Measurements from ENCODE around the gene C1QTNF1. TPM values are rescaled to one million over a fixed set of nuclear protein-coding genes. Genes with fewer than 3 reads are reported as not detected.

Gene C1QTNF1
- total and polyA plus RNA-seq, 4 experiments from 2014 or later = not detected

GRCh38 chr17:78988152-78988551 is 35.8 kb upstream of the C1QTNF1 start:
- intact Hi-C loops (cut with micrococcal nuclease) = no loop called here
- Histone ChIP-seq H3K27me3 (ENCODE audit: insufficient read depth, low read length) (no peaks in the 10 kb centered on the region), H3K36me3 (ENCODE audit: insufficient read depth, low read length) (peaks cover 5% of the 10 kb centered on the region), H3K27ac (ENCODE audit: low read depth, low read length) (no peak overlapping the region), H3K4me3 (ENCODE audit: low read length in 2 of 2) (no peak overlapping the region), H3K4me1 (ENCODE audit: insufficient read depth, low read length) (peaks cover 18% of the 10 kb centered on the region), H3K9me3 (ENCODE audit: control insufficient read depth in 1 of 2, low read length in 2 of 2) (no peaks in the 10 kb centered on the region)
- Mint-ChIP-seq H3K36me3 (peaks cover 7 to 24% of the 10 kb centered on the region in 2 donors), H3K27ac (no peak overlapping the region), H3K27me3 (no peaks in the 10 kb centered on the region), H3K4me3 (no peak overlapping the region), H3K9me3 (no peaks in the 10 kb centered on the region), H3K4me1 (peaks cover 14 to 23% (median 18%) of the 10 kb centered on the region in 4 donors)
- DNase-seq = no peak
- CTCF ChIA-PET (ENCODE audit: partially characterized antibody) = no interaction called here
- POLR2A ChIA-PET (ENCODE audit: partially characterized antibody) = interaction anchor here (0.6 kb wide), 1 partner anchor 15 kb away, joined by 3 read pairs; no protein-coding TSS in a partner anchor

GRCh38 chr17:78990349-78991016 is 33.5 kb upstream of the C1QTNF1 start:
- peaks cover 10% of the 10 kb centered on the region for H3K36me3 ChIP-seq (ENCODE audit: insufficient read depth, low read length)
- Mint-ChIP-seq H3K27ac (peak overlapping the region in 1 of 7 donors; percentile 57), H3K27me3 (no peaks in the 10 kb centered on the region), H3K4me1 (peaks cover 15 to 29% (median 22%) of the 10 kb centered on the region in 4 donors), H3K9me3 (no peaks in the 10 kb centered on the region), H3K4me3 (no peak overlapping the region), H3K36me3 (peaks cover 12 to 39% of the 10 kb centered on the region in 2 donors)
- H3K9me3 ChIP-seq (ENCODE audit: control insufficient read depth in 1 of 2, low read length in 2 of 2) = no peaks in the 10 kb centered on the region
- intact Hi-C loops (cut with micrococcal nuclease) = no loop called here
- no peak overlapping the region for H3K27ac ChIP-seq (ENCODE audit: low read depth, low read length)
- peaks cover 18% of the 10 kb centered on the region for H3K4me1 ChIP-seq (ENCODE audit: insufficient read depth, low read length)
- no peaks in the 10 kb centered on the region for H3K27me3 ChIP-seq (ENCODE audit: insufficient read depth, low read length)
- POLR2A ChIA-PET (ENCODE audit: partially characterized antibody) = no interaction called here
- no peak for DNase-seq
- H3K4me3 ChIP-seq (ENCODE audit: low read length in 2 of 2) = no peak overlapping the region
- CTCF ChIA-PET (ENCODE audit: partially characterized antibody) = interaction anchor here (1.4 kb wide), 1 partner anchor 19 kb away, joined by 4 read pairs; no protein-coding TSS in a partner anchor

- Histone ChIP-seq H3K9me3 (ENCODE audit: control insufficient read depth in 1 of 2, low read length in 2 of 2) (no peaks in the 10 kb centered on the region), H3K36me3 (ENCODE audit: insufficient read depth, low read length) (peaks cover 16% of the 10 kb centered on the region), H3K27ac (ENCODE audit: low read depth, low read length) (no peak overlapping the region), H3K4me3 (ENCODE audit: low read length in 2 of 2) (no peak overlapping the region), H3K4me1 (ENCODE audit: insufficient read depth, low read length) (peaks cover 11% of the 10 kb centered on the region), H3K27me3 (ENCODE audit: insufficient read depth, low read length) (no peaks in the 10 kb centered on the region)
- intact Hi-C loops (cut with micrococcal nuclease) = no loop called here
- H3K27me3 Mint-ChIP-seq = no peaks in the 10 kb centered on the region
- CTCF ChIA-PET (ENCODE audit: partially characterized antibody) = interaction anchor here (1.4 kb wide), 1 partner anchor 19 kb away, joined by 4 read pairs; no protein-coding TSS in a partner anchor
- H3K4me1 Mint-ChIP-seq = peaks cover 11 to 24% (median 17%) of the 10 kb centered on the region in 4 donors
- no peak overlapping the region for H3K4me3 Mint-ChIP-seq
- peak overlapping the region in 1 of 7 donors; percentile 87 for H3K27ac Mint-ChIP-seq
- peaks cover 17 to 43% of the 10 kb centered on the region in 2 donors for H3K36me3 Mint-ChIP-seq
- DNase-seq = no peak
- POLR2A ChIA-PET (ENCODE audit: partially characterized antibody) = no interaction called here
- no peaks in the 10 kb centered on the region for H3K9me3 Mint-ChIP-seq
Measured at GRCh38 chr17:78991017-78991738, 32.8 kb upstream of the C1QTNF1 start.

GRCh38 chr17:78991906-78992532 is 31.9 kb upstream of the C1QTNF1 start:
- Histone ChIP-seq H3K27ac (ENCODE audit: low read depth, low read length) (no peak overlapping the region), H3K4me3 (ENCODE audit: low read length in 2 of 2) (no peak overlapping the region), H3K9me3 (ENCODE audit: control insufficient read depth in 1 of 2, low read length in 2 of 2) (no peaks in the 10 kb centered on the region), H3K36me3 (ENCODE audit: insufficient read depth, low read length) (peaks cover 24% of the 10 kb centered on the region), H3K4me1 (ENCODE audit: insufficient read depth, low read length) (peaks cover 3% of the 10 kb centered on the region), H3K27me3 (ENCODE audit: insufficient read depth, low read length) (no peaks in the 10 kb centered on the region)
- CTCF ChIA-PET (ENCODE audit: partially characterized antibody) = interaction anchor here (1.4 kb wide), 1 partner anchor 20 kb away, joined by 4 read pairs; no protein-coding TSS in a partner anchor
- intact Hi-C loops (cut with micrococcal nuclease) = no loop called here
- peaks cover 4 to 15% (median 9%) of the 10 kb centered on the region in 4 donors for H3K4me1 Mint-ChIP-seq
- POLR2A ChIA-PET (ENCODE audit: partially characterized antibody) = no interaction called here
- H3K9me3 Mint-ChIP-seq = no peaks in the 10 kb centered on the region
- peaks cover 17 to 50% of the 10 kb centered on the region in 2 donors for H3K36me3 Mint-ChIP-seq
- H3K27me3 Mint-ChIP-seq = no peaks in the 10 kb centered on the region
- no peak overlapping the region for H3K27ac Mint-ChIP-seq
- no peak for DNase-seq
- H3K4me3 Mint-ChIP-seq = no peak overlapping the region

GRCh38 chr17:78992542-78993212 is 31.3 kb upstream of the C1QTNF1 start:
- H3K36me3 ChIP-seq (ENCODE audit: insufficient read depth, low read length) = peaks cover 30% of the 10 kb centered on the region

GRCh38 chr17:78993241-78993956 is 30.6 kb upstream of the C1QTNF1 start:
- no peaks in the 10 kb centered on the region for H3K9me3 Mint-ChIP-seq
- Histone ChIP-seq H3K9me3 (ENCODE audit: control insufficient read depth in 1 of 2, low read length in 2 of 2) (no peaks in the 10 kb centered on the region), H3K4me3 (ENCODE audit: low read length in 2 of 2) (no peak overlapping the region), H3K4me1 (ENCODE audit: insufficient read depth, low read length) (no peaks in the 10 kb centered on the region), H3K27me3 (ENCODE audit: insufficient read depth, low read length) (no peaks in the 10 kb centered on the region), H3K27ac (ENCODE audit: low read depth, low read length) (no peak overlapping the region), H3K36me3 (ENCODE audit: insufficient read depth, low read length) (peaks cover 37% of the 10 kb centered on the region)
- H3K36me3 Mint-ChIP-seq = peaks cover 23 to 61% of the 10 kb centered on the region in 2 donors
- H3K27me3 Mint-ChIP-seq = no peaks in the 10 kb centered on the region
- H3K4me1 Mint-ChIP-seq = peaks cover 3 to 14% (median 8%) of the 10 kb centered on the region in 4 donors
- intact Hi-C loops (cut with micrococcal nuclease) = loop anchor here (1.0 kb wide), 1 partner anchor 49 kb away; no protein-coding TSS in a partner anchor
- H3K4me3 Mint-ChIP-seq = no peak overlapping the region
- ChIA-PET POLR2A (ENCODE audit: partially characterized antibody) (no interaction called here), CTCF (ENCODE audit: partially characterized antibody) (interaction anchor here (0.8 to 2.5 kb wide), 3 partner anchors 10 to 52 kb away, joined by 3 to 10 read pairs (median 4); partner anchors contain the start of gene LGALS3BP)
- peak in 4 of 5 donors; percentile 19 to 37 (median 32) for DNase-seq
- peak overlapping the region in 4 of 7 donors; percentile 48 to 68 (median 68) for H3K27ac Mint-ChIP-seq

More at GRCh38 chr17:78992542-78993212, 31.3 kb upstream of the C1QTNF1 start:
- H3K27ac Mint-ChIP-seq = peak overlapping the region in 3 of 7 donors; percentile 48 to 68 (median 67)
- ChIA-PET CTCF (ENCODE audit: partially characterized antibody) (interaction anchor here (1.5 to 2.5 kb wide), 2 partner anchors 10 to 13 kb away, joined by 4 to 10 read pairs; partner anchors contain the start of gene LGALS3BP), POLR2A (ENCODE audit: partially characterized antibody) (no interaction called here)
- no peaks in the 10 kb centered on the region for H3K27me3 ChIP-seq (ENCODE audit: insufficient read depth, low read length)
- no peak overlapping the region for H3K4me3 Mint-ChIP-seq
- no peak for DNase-seq
- H3K9me3 ChIP-seq (ENCODE audit: control insufficient read depth in 1 of 2, low read length in 2 of 2) = no peaks in the 10 kb centered on the region
- no peaks in the 10 kb centered on the region for H3K27me3 Mint-ChIP-seq
- peaks cover 3 to 14% (median 8%) of the 10 kb centered on the region in 4 donors for H3K4me1 Mint-ChIP-seq
- peaks cover 18 to 55% of the 10 kb centered on the region in 2 donors for H3K36me3 Mint-ChIP-seq
- no peaks in the 10 kb centered on the region for H3K4me1 ChIP-seq (ENCODE audit: insufficient read depth, low read length)
- H3K27ac ChIP-seq (ENCODE audit: low read depth, low read length) = no peak overlapping the region
- intact Hi-C loops (cut with micrococcal nuclease) = loop anchor here (1.0 kb wide), 1 partner anchor 50 kb away; no protein-coding TSS in a partner anchor
- H3K9me3 Mint-ChIP-seq = no peaks in the 10 kb centered on the region
- no peak overlapping the region for H3K4me3 ChIP-seq (ENCODE audit: low read length in 2 of 2)
